ENCODE measurements around the gene SRGAP3. TPM values are rescaled to one million over a fixed set of nuclear protein-coding genes. Genes with fewer than 3 reads are reported as not detected.

SRGAP3 gene
- total RNA-seq, 4 donors from 2014 or later, result 13.1 to 84.9 (median 27.4) TPM

- H3K4me3 ChIP-seq, result no peak overlapping the region
- H3K27ac ChIP-seq, result no peak overlapping the region
- DNase-seq (ENCODE audit: low spot score in 2 of 2), result no peak
- H3K9me3 ChIP-seq, result no peaks in the 10 kb centered on the region
- no peaks in the 10 kb centered on the region for H3K27me3 ChIP-seq
- H3K36me3 ChIP-seq, result no peaks in the 10 kb centered on the region
- 91% methylated on average over 4 of the region's 4 CpGs for WGBS
- no peaks in the 10 kb centered on the region for H3K4me1 ChIP-seq
- no peak for TF ChIP-seq POLR2A (IDR thresholded peaks at IDR 0.05)
- no peak for TF ChIP-seq EP300 (IDR thresholded peaks at IDR 0.05)
- TF ChIP-seq CTCF (IDR thresholded peaks at IDR 0.05), result no peak
- TF ChIP-seq POLR2AphosphoS5 (IDR thresholded peaks at IDR 0.05), result no peak
These were observed 21.3 kb upstream of the SRGAP3 start for GRCh38 chr3:9270704-9271103.

GRCh38 chr3:9266716-9267115, 17.3 kb upstream of the SRGAP3 start:
- Histone ChIP-seq H3K4me1 (no peaks in the 10 kb centered on the region), H3K36me3 (no peaks in the 10 kb centered on the region), H3K27ac (no peak overlapping the region), H3K27me3 (no peaks in the 10 kb centered on the region), H3K9me3 (no peaks in the 10 kb centered on the region), H3K4me3 (no peak overlapping the region)
- DNase-seq (ENCODE audit: low spot score in 2 of 2), result no peak
- TF ChIP-seq EP300 (IDR thresholded peaks at IDR 0.05) (no peak), POLR2A (IDR thresholded peaks at IDR 0.05) (no peak), CTCF (IDR thresholded peaks at IDR 0.05) (no peak), POLR2AphosphoS5 (IDR thresholded peaks at IDR 0.05) (no peak)
- WGBS, result 78% methylated on average over 3 of the region's 3 CpGs

GRCh38 chr3:9260305-9260704, 10.9 kb upstream of the SRGAP3 start:
- WGBS, result 93% methylated on average over 12 of the region's 12 CpGs
- TF ChIP-seq POLR2AphosphoS5 (IDR thresholded peaks at IDR 0.05), result no peak
- no peak for TF ChIP-seq POLR2A (IDR thresholded peaks at IDR 0.05)
- TF ChIP-seq CTCF (IDR thresholded peaks at IDR 0.05), result no peak
- H3K27ac ChIP-seq, result no peak overlapping the region
- no peaks in the 10 kb centered on the region for H3K36me3 ChIP-seq
- no peaks in the 10 kb centered on the region for H3K27me3 ChIP-seq
- H3K9me3 ChIP-seq, result no peaks in the 10 kb centered on the region
- DNase-seq (ENCODE audit: low spot score in 2 of 2), result no peak
- H3K4me1 ChIP-seq, result no peaks in the 10 kb centered on the region
- H3K4me3 ChIP-seq, result no peak overlapping the region

- 98% methylated on average over 2 of the region's 2 CpGs for WGBS
These were observed 7.6 kb upstream of the SRGAP3 start for GRCh38 chr3:9257092-9257491.

GRCh38 chr3:9255976-9256375, 6.5 kb upstream of the SRGAP3 start:
- DNase-seq (ENCODE audit: low spot score in 2 of 2), result no peak
- no peaks in the 10 kb centered on the region for H3K9me3 ChIP-seq
- WGBS, result 93% methylated on average over 4 of the region's 4 CpGs
- H3K27me3 ChIP-seq, result no peaks in the 10 kb centered on the region
- no peak overlapping the region for H3K27ac ChIP-seq
- H3K4me3 ChIP-seq, result no peak overlapping the region
- H3K4me1 ChIP-seq, result no peaks in the 10 kb centered on the region
- no peaks in the 10 kb centered on the region for H3K36me3 ChIP-seq
- TF ChIP-seq POLR2A (IDR thresholded peaks at IDR 0.05) (no peak), EP300 (IDR thresholded peaks at IDR 0.05) (no peak), POLR2AphosphoS5 (IDR thresholded peaks at IDR 0.05) (no peak), CTCF (IDR thresholded peaks at IDR 0.05) (no peak)

More at GRCh38 chr3:9257092-9257491, 7.6 kb upstream of the SRGAP3 start:
- H3K9me3 ChIP-seq, result no peaks in the 10 kb centered on the region
- H3K4me3 ChIP-seq, result no peak overlapping the region
- H3K27me3 ChIP-seq, result no peaks in the 10 kb centered on the region
- H3K4me1 ChIP-seq, result no peaks in the 10 kb centered on the region
- no peak for TF ChIP-seq POLR2A (IDR thresholded peaks at IDR 0.05)
- TF ChIP-seq CTCF (IDR thresholded peaks at IDR 0.05), result no peak
- no peak for TF ChIP-seq EP300 (IDR thresholded peaks at IDR 0.05)
- no peak for TF ChIP-seq POLR2AphosphoS5 (IDR thresholded peaks at IDR 0.05)
- H3K27ac ChIP-seq, result no peak overlapping the region
- DNase-seq (ENCODE audit: low spot score in 2 of 2), result no peak
- H3K36me3 ChIP-seq, result no peaks in the 10 kb centered on the region
